Spleen (tissue), 11 donors: ENCODE data around the gene OGT. TPM values are rescaled to one million over a fixed set of nuclear protein-coding genes. Genes with fewer than 3 reads are reported as not detected.
"Not testable (repeated sequence)": the region's sequence is repeated elsewhere in the genome, so short reads cannot be mapped to it uniquely, and the experiment has no call there.

Experiments
- DNase-seq: peaks from one replicate; pipeline ENCODE4 v3.0.0-alpha.2; 2020
- H3K27ac ChIP-seq, 8 donors: fragments of 200-600 bp; sonication (generic) in 7 of 8; 1 replicate in 4 of 8; 2 replicates in 4 of 8; pipeline versions ENCODE4 v1.5.0 to v1.8.0; 2016 to 2021; ENCODE audit warnings: inconsistent platforms in 4 of 8, mild to moderate bottlenecking in 4 of 8, moderate library complexity in 1 of 8
- H3K27me3 ChIP-seq, 7 donors: fragments of 200-600 bp; sonication (generic) in 6 of 7; replicated peaks in 1 of 7; 1 replicate in 4 of 7; 2 replicates in 3 of 7; pipeline versions ENCODE4 v1.5.0 to v1.8.0; 2016 to 2021; ENCODE audit warnings: inconsistent platforms in 3 of 7, mild to moderate bottlenecking in 1 of 7
- H3K36me3 ChIP-seq, 6 donors: fragments of 200-600 bp; sonication (generic) in 5 of 6; 1 replicate in 4 of 6; 2 replicates in 2 of 6; pipeline versions ENCODE4 v1.5.0 to v1.8.0; 2016 to 2021; ENCODE audit warnings: inconsistent platforms in 2 of 6
- H3K4me1 ChIP-seq, 6 donors: fragments of 200-600 bp; sonication (generic) in 5 of 6; 1 replicate in 3 of 6; 2 replicates in 3 of 6; pipeline versions ENCODE4 v1.5.0 to v1.8.0; 2016 to 2021; ENCODE audit warnings: inconsistent platforms in 3 of 6
- H3K4me3 ChIP-seq, 8 donors: fragments of 200-600 bp; sonication (generic) in 7 of 8; 1 replicate in 4 of 8; 2 replicates in 4 of 8; pipeline versions ENCODE4 v1.5.0 to v1.8.0; 2016 to 2021; ENCODE audit warnings: inconsistent platforms in 4 of 8, mild to moderate bottlenecking in 4 of 8, moderate library complexity in 2 of 8
- H3K9me3 ChIP-seq, 8 donors: fragments of 200-600 bp; sonication (generic) in 7 of 8; 1 replicate in 4 of 8; 2 replicates in 4 of 8; pipeline versions ENCODE4 v1.5.0 to v1.8.0; 2016 to 2021; ENCODE audit warnings: inconsistent platforms in 4 of 8
- POLR2A ChIP-seq, 3 donors: fragments of 450-650 bp; IDR thresholded peaks; one replicate each; pipeline ENCODE4 v1.5.1; 2017; ENCODE audit warnings: antibody characterized with exemption in 3 of 3, mild to moderate bottlenecking in 1 of 3
- POLR2AphosphoS5 ChIP-seq, 3 donors: sonication (generic); formaldehyde crosslinking; IDR thresholded peaks; one replicate each; pipeline ENCODE4 v1.5.1; 2017; ENCODE audit warnings: antibody characterized with exemption in 3 of 3
- WGBS, 5 donors: extraction: QIAGEN DNeasy Blood & Tissue Kit in 3 of 5; methylation state at CpG; one replicate each; pipeline versions ENCODE4 v1.1.5 to v1.1.7; 2013 to 2018; 5-methylcytosine and 5-hydroxymethylcytosine counted together
- intact Hi-C: fragments of 100-400 bp; cut with DNase I; formaldehyde crosslinking; loops from one replicate; pipeline ENCODE4 v1.15.0; 2023; ENCODE audit warnings: low total_unique reads
- polyA plus RNA-seq, 3 donors: library from polyadenylated mRNA; stranded (reverse); fragments of 200-250 nt; gene quantifications; one replicate each; pipeline ENCODE4 v1.2.1, GENCODE V29; 2013
- total RNA-seq, 7 donors: library from RNA; depleted of rRNA in 3 of 7; stranded (reverse); fragments of >200 nt in 3 of 7; fragmentation: NEBNext Ultra II Directional in 4 of 7; extraction: Animal tissue kit (Norgen Biotek cat#: 25700) in 4 of 7; gene quantifications; one replicate each; pipeline versions ENCODE4 v1.1.0 to v1.2.1, GENCODE V29; 2016 to 2021
- TF ChIP-seq, protein P1 (sequence below), 11 experiments: fragments of 200-600 bp in 7 of 11; fragments of 450-650 bp in 4 of 11; sonication (generic) in 4 of 11; IDR thresholded peaks in 8 of 11; conservative IDR thresholded peaks in 3 of 11; 1 replicate in 7 of 11; 2 replicates in 4 of 11; pipeline versions ENCODE4 v1.4.0 to v1.8.0; 2016 to 2021; ENCODE audit warnings: antibody characterized with exemption in 11 of 11, inconsistent platforms in 4 of 11, mild to moderate bottlenecking in 1 of 11
- donor health status: healthy with polysubstance abuse.
- donor health status: DM: no; HTN: no; CAD: no; lungs with moderate emphysema.
- donor health status: DM: no; HTN: no; CAD: no.
- donor health status: Bipolar disorder and iron deficiency.
- donor health status: healthy.
- donor health status: DM: no; HTN: no; CAD: no.
- donor health status: DM: yes; HTN: yes; CAD: no.

The OGT gene
- total and polyA plus RNA-seq, 10 donors = 76.8 to 393 (median 233) TPM

DNA sequence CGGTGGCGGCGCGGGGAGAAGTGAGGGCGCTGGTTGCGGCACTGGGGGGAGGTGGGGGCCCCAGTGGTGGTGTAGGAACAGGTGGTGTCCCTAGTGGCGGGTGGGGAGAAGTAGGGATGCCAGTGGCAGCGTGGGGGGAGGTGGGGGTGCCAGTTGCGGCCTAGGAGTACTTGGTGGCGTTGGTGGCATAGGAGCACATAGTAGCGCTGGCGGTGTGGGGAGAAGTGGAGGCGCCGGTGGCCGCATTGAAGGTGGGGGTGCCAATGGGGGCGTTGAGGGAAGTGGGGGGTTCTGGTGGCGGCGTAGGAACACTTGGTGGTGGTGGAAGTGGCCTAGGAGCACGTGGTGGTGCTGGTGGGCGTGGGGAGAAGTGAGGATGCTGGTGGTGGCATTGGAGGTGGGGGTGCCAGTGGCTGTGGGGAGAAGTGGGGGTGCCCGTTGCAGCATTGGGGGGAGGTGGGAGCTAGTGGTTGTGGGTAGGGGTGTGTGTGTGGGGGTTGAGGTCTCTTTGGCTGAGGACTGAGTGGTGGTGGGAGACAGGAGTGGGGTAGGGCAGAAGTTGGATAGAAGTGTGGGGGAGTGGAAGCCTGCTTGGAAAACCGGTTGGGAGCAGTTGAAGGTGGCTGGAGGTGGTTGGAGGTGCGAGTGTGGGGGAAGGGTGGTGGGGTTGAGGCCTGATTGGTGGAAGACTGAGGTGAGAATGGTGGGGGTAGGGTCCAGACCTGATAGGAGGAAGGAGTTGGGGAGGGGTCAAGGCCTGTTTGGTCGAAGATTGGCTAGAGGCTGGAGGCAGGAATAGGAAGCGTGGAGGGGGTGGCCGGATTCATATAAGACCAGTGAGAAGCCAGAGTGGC, 46.5 kb downstream of the OGT start:
- intact Hi-C loops = no loop called here
- 89 to 92% (median 89%) methylated on average over 20 to 26 of the region's 26 CpGs for WGBS, 5 donors
- TF ChIP-seq, protein P1, sequence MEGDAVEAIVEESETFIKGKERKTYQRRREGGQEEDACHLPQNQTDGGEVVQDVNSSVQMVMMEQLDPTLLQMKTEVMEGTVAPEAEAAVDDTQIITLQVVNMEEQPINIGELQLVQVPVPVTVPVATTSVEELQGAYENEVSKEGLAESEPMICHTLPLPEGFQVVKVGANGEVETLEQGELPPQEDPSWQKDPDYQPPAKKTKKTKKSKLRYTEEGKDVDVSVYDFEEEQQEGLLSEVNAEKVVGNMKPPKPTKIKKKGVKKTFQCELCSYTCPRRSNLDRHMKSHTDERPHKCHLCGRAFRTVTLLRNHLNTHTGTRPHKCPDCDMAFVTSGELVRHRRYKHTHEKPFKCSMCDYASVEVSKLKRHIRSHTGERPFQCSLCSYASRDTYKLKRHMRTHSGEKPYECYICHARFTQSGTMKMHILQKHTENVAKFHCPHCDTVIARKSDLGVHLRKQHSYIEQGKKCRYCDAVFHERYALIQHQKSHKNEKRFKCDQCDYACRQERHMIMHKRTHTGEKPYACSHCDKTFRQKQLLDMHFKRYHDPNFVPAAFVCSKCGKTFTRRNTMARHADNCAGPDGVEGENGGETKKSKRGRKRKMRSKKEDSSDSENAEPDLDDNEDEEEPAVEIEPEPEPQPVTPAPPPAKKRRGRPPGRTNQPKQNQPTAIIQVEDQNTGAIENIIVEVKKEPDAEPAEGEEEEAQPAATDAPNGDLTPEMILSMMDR (IDR thresholded peaks at IDR 0.05 in 8 of 11, conservative IDR thresholded peaks at IDR 0.05 in 3 of 11) = no peak
- no peak for TF ChIP-seq POLR2AphosphoS5 (IDR thresholded peaks at IDR 0.05)
- TF ChIP-seq POLR2A (IDR thresholded peaks at IDR 0.05) = no peak
- Histone ChIP-seq H3K4me3 (no peak overlapping the region), H3K27ac (peak overlapping the region in 1 of 8 donors; percentile 24), H3K4me1 (no peaks in the 10 kb centered on the region), H3K27me3 (no peaks in the 10 kb centered on the region), H3K9me3 (no peaks in the 10 kb centered on the region), H3K36me3 (peaks cover 0 to 75% (median 8%) of the 10 kb centered on the region in 6 donors)
- no peak for DNase-seq

GRCh38 chrX:71579990-71580380, 47.1 kb downstream of the OGT start:
- intact Hi-C loops = no loop called here

DNA sequence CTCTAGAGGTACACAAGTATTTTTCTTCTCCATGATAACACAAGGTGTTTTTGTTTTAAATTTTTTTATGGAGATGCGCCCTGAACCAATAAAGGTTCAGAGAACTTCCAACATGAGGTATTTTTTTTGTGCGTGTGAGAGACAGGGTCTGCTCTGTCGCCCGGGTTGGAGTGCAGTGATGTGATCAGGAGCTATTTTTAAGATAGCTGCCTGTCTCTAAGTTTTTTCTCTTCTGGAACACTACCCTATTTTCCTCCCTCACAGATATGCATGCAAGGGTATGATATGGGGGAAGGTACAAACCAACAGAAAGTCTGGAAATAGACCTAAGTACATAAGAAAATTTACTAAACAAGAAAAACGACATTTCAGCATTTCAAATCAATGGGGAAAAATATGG, 48.3 kb downstream of the OGT start:
- TF ChIP-seq, protein P1 (IDR thresholded peaks at IDR 0.05 in 8 of 11, conservative IDR thresholded peaks at IDR 0.05 in 3 of 11) = no peak
- no peak for TF ChIP-seq POLR2AphosphoS5 (IDR thresholded peaks at IDR 0.05)
- TF ChIP-seq POLR2A (IDR thresholded peaks at IDR 0.05) = no peak
- H3K4me1 ChIP-seq = no peaks in the 10 kb centered on the region
- intact Hi-C loops = no loop called here
- no peaks in the 10 kb centered on the region for H3K9me3 ChIP-seq
- 77 to 89% (median 83%) methylated on average over 5 of the region's 5 CpGs for WGBS, 5 donors
- no peak overlapping the region for H3K27ac ChIP-seq
- H3K27me3 ChIP-seq = no peaks in the 10 kb centered on the region
- H3K36me3 ChIP-seq = peaks cover 0 to 56% (median 6%) of the 10 kb centered on the region in 6 donors
- no peak overlapping the region for H3K4me3 ChIP-seq
- no peak for DNase-seq

More at GRCh38 chrX:71579990-71580380, 47.1 kb downstream of the OGT start:
- H3K27me3 ChIP-seq = no peaks in the 10 kb centered on the region
- no peak for DNase-seq
- WGBS, 5 donors = 78 to 85% (median 81%) methylated on average over 6 to 7 of the region's 7 CpGs
- TF ChIP-seq POLR2A (IDR thresholded peaks at IDR 0.05) (no peak), POLR2AphosphoS5 (IDR thresholded peaks at IDR 0.05) (no peak)
- TF ChIP-seq, protein P1 (IDR thresholded peaks at IDR 0.05 in 8 of 11, conservative IDR thresholded peaks at IDR 0.05 in 3 of 11) = no peak
- peaks cover 0 to 68% (median 8%) of the 10 kb centered on the region in 6 donors for H3K36me3 ChIP-seq
- no peak overlapping the region for H3K27ac ChIP-seq
- H3K4me3 ChIP-seq = no peak overlapping the region
- H3K9me3 ChIP-seq = no peaks in the 10 kb centered on the region
- H3K4me1 ChIP-seq = no peaks in the 10 kb centered on the region

GRCh38 chrX:71586929-71587328, 54.0 kb downstream of the OGT start:
- no peaks in the 10 kb centered on the region for H3K27me3 ChIP-seq
- 92 to 100% (median 96%) methylated on average over 2 of the region's 2 CpGs for WGBS, 5 donors
- H3K4me1 ChIP-seq = no peaks in the 10 kb centered on the region

GRCh38 chrX:71593210-71593609, 60.3 kb downstream of the OGT start:
- H3K9me3 ChIP-seq, DNase-seq, H3K4me3 ChIP-seq, H3K27ac ChIP-seq, H3K27me3 ChIP-seq, H3K4me1 ChIP-seq, intact Hi-C loops: not testable (repeated sequence)
- 79 to 100% (median 94%) methylated on average over 2 to 7 of the region's 8 CpGs for WGBS, 5 donors
- H3K36me3 ChIP-seq = peaks cover 0 to 35% (median 4%) of the 10 kb centered on the region in 6 donors

More at GRCh38 chrX:71586929-71587328, 54.0 kb downstream of the OGT start:
- Histone ChIP-seq H3K27ac (no peak overlapping the region), H3K36me3 (peaks cover 0 to 11% (median under 1%) of the 10 kb centered on the region in 6 donors), H3K4me3 (no peak overlapping the region), H3K9me3 (no peaks in the 10 kb centered on the region)
- intact Hi-C loops = no loop called here
- TF ChIP-seq, protein P1 (IDR thresholded peaks at IDR 0.05 in 8 of 11, conservative IDR thresholded peaks at IDR 0.05 in 3 of 11) = no peak
- TF ChIP-seq POLR2A (IDR thresholded peaks at IDR 0.05) (no peak), POLR2AphosphoS5 (IDR thresholded peaks at IDR 0.05) (no peak)
- no peak for DNase-seq
